ENCODE measurements around the gene DNLZ.

The DNLZ gene

GRCh38 chr9:136391737-136392537 is 28.4 kb upstream of the DNLZ start:
- no peak for TF ChIP-seq POLR2A (IDR thresholded peaks at IDR 0.05; ENCODE audit: low read depth, low read length)
- DNase-seq (ENCODE audit: insufficient read length, low spot score) (no peak), FAIRE-seq (no peak)

- DNase-seq (ENCODE audit: insufficient read length, low spot score) (no peak), FAIRE-seq (no peak)
- TF ChIP-seq POLR2A (IDR thresholded peaks at IDR 0.05; ENCODE audit: low read depth, low read length), result no peak
Measured at GRCh38 chr9:136389396-136389795, 25.9 kb upstream of the DNLZ start.

GRCh38 chr9:136387217-136387616 is 23.7 kb upstream of the DNLZ start:
- FAIRE-seq, result no peak
- no peak for TF ChIP-seq POLR2A (IDR thresholded peaks at IDR 0.05; ENCODE audit: low read depth, low read length)

GRCh38 chr9:136386018-136386417 is 22.5 kb upstream of the DNLZ start:
- DNase-seq (ENCODE audit: insufficient read length, low spot score) (no peak), FAIRE-seq (no peak)
- no peak for TF ChIP-seq POLR2A (IDR thresholded peaks at IDR 0.05; ENCODE audit: low read depth, low read length)

More at GRCh38 chr9:136387217-136387616, 23.7 kb upstream of the DNLZ start:
- no peak for DNase-seq (ENCODE audit: insufficient read length, low spot score)

- no peak for TF ChIP-seq POLR2A (IDR thresholded peaks at IDR 0.05; ENCODE audit: low read depth, low read length)
- FAIRE-seq (no peak), DNase-seq (ENCODE audit: insufficient read length, low spot score) (no peak)
Measured at GRCh38 chr9:136385015-136385414, 21.5 kb upstream of the DNLZ start.

GRCh38 chr9:136383436-136383835 is 19.9 kb upstream of the DNLZ start:
- FAIRE-seq, result no peak
- TF ChIP-seq POLR2A (IDR thresholded peaks at IDR 0.05; ENCODE audit: low read depth, low read length), result no peak

GRCh38 chr9:136381966-136382513 is 18.5 kb upstream of the DNLZ start:
- TF ChIP-seq POLR2A (IDR thresholded peaks at IDR 0.05; ENCODE audit: low read depth, low read length), result no peak
- no peak for DNase-seq (ENCODE audit: insufficient read length, low spot score)
- no peak for FAIRE-seq

More at GRCh38 chr9:136383436-136383835, 19.9 kb upstream of the DNLZ start:
- no peak for DNase-seq (ENCODE audit: insufficient read length, low spot score)

GRCh38 chr9:136381311-136381710 is 17.8 kb upstream of the DNLZ start:
- no peak for DNase-seq (ENCODE audit: insufficient read length, low spot score)
- FAIRE-seq, result no peak
- no peak for TF ChIP-seq POLR2A (IDR thresholded peaks at IDR 0.05; ENCODE audit: low read depth, low read length)

GRCh38 chr9:136380381-136380780 is 16.8 kb upstream of the DNLZ start:
- FAIRE-seq, result no peak
- no peak for TF ChIP-seq POLR2A (IDR thresholded peaks at IDR 0.05; ENCODE audit: low read depth, low read length)
- DNase-seq (ENCODE audit: insufficient read length, low spot score), result no peak

- no peak for TF ChIP-seq POLR2A (IDR thresholded peaks at IDR 0.05; ENCODE audit: low read depth, low read length)
- FAIRE-seq (no peak), DNase-seq (ENCODE audit: insufficient read length, low spot score) (no peak)
Measured at GRCh38 chr9:136379891-136380290, 16.3 kb upstream of the DNLZ start.

GRCh38 chr9:136379401-136379800 is 15.9 kb upstream of the DNLZ start:
- no peak for TF ChIP-seq POLR2A (IDR thresholded peaks at IDR 0.05; ENCODE audit: low read depth, low read length)
- FAIRE-seq (no peak), DNase-seq (ENCODE audit: insufficient read length, low spot score) (no peak)

GRCh38 chr9:136379003-136379287 is 15.4 kb upstream of the DNLZ start:
- FAIRE-seq, result no peak
- DNase-seq (ENCODE audit: insufficient read length, low spot score), result no peak
- TF ChIP-seq POLR2A (IDR thresholded peaks at IDR 0.05; ENCODE audit: low read depth, low read length), result no peak

- no peak for DNase-seq (ENCODE audit: insufficient read length, low spot score)
- no peak for FAIRE-seq
- no peak for TF ChIP-seq POLR2A (IDR thresholded peaks at IDR 0.05; ENCODE audit: low read depth, low read length)
Measured at GRCh38 chr9:136378170-136379002, 14.8 kb upstream of the DNLZ start.

GRCh38 chr9:136377341-136378169 is 14.0 kb upstream of the DNLZ start:
- FAIRE-seq, result no peak
- no peak for DNase-seq (ENCODE audit: insufficient read length, low spot score)
- TF ChIP-seq POLR2A (IDR thresholded peaks at IDR 0.05; ENCODE audit: low read depth, low read length), result no peak

All from H54 (cell line).